Hematopoietic multipotent progenitor cell treated with erythropoietin and hydrocortisone succinate and interleukin-3 and kit ligand, for 4 days (in vitro differentiated cells): ENCODE results near the gene ZBTB46.
"Not testable (repeated sequence)": the region's sequence is repeated elsewhere in the genome, so short reads cannot be mapped to it uniquely, and the experiment has no call there.

Source experiments
- DNase-seq: peaks from one replicate; pipeline ENCODE4 v3.0.0-alpha.2; 2015

The ZBTB46 gene

GRCh38 chr20:63732118-63733095 lies 98.7 kb downstream of the ZBTB46 start:
- DNase-seq = no peak

- DNase-seq = no peak
Measured at GRCh38 chr20:63731410-63731809, 99.7 kb downstream of the ZBTB46 start.

GRCh38 chr20:63730189-63730733 lies 100.8 kb downstream of the ZBTB46 start:
- not testable (repeated sequence) for DNase-seq

- DNase-seq = not testable (repeated sequence)
Measured at GRCh38 chr20:63722967-63723622, 108.0 kb downstream of the ZBTB46 start.

GRCh38 chr20:63718996-63719395 lies 112.1 kb downstream of the ZBTB46 start:
- DNase-seq = no peak

- no peak for DNase-seq
Measured at GRCh38 chr20:63714858-63715257, 116.2 kb downstream of the ZBTB46 start.

- no peak for DNase-seq
Measured at GRCh38 chr20:63712191-63712590, 118.9 kb downstream of the ZBTB46 start.

- no peak for DNase-seq
Measured at GRCh38 chr20:63711085-63711645, 119.9 kb downstream of the ZBTB46 start.

GRCh38 chr20:63709149-63709527 lies 121.9 kb downstream of the ZBTB46 start:
- DNase-seq = no peak

- DNase-seq = peak; percentile 39
Measured at GRCh38 chr20:63708301-63709148, 122.5 kb downstream of the ZBTB46 start.

GRCh38 chr20:63707558-63708300 lies 123.3 kb downstream of the ZBTB46 start, which contains the start of the genes ARFRP1 and ZGPAT:
Gene ARFRP1, minus strand, starts transcription at chr20:63707976. Its CDS starts 885 bp downstream, at chr20:63707091.
Gene ZGPAT, plus strand, starts transcription at chr20:63708039. Its CDS starts 542 bp downstream, at chr20:63708581.
- DNase-seq = peak; percentile 96

GRCh38 chr20:63706852-63707557 lies 124.1 kb downstream of the ZBTB46 start:
- peak; percentile 69 for DNase-seq

GRCh38 chr20:63706027-63706695 lies 124.9 kb downstream of the ZBTB46 start:
- no peak for DNase-seq

- DNase-seq = no peak
Measured at GRCh38 chr20:63705232-63706026, 125.6 kb downstream of the ZBTB46 start.

- no peak for DNase-seq
Measured at GRCh38 chr20:63704749-63705117, 126.3 kb downstream of the ZBTB46 start.

- DNase-seq = no peak
Measured at GRCh38 chr20:63703976-63704748, 126.9 kb downstream of the ZBTB46 start.

- no peak for DNase-seq
Measured at GRCh38 chr20:63703471-63703975, 127.5 kb downstream of the ZBTB46 start.

GRCh38 chr20:63702751-63703470 lies 128.2 kb downstream of the ZBTB46 start:
- DNase-seq = no peak
